GM12878 (cell line): ENCODE results near the gene ZNF385C. TPM values are rescaled to one million over a fixed set of nuclear protein-coding genes. Genes with fewer than 3 reads are reported as not detected.

Experiments used
- BHLHE40 ChIP-seq, 2 experiments: fragments of 450-650 bp in 1 of 2; IDR thresholded peaks; 2 replicates each; pipeline ENCODE4 v1.6.1; 2011 to 2017; ENCODE audit warnings: low read depth in 2 of 2, borderline replicate concordance in 1 of 2, improper control_type of control experiment in 1 of 2, low read length in 1 of 2, mild to moderate bottlenecking in 1 of 2
- BRCA1 ChIP-seq: IDR thresholded peaks from 2 replicates; pipeline ENCODE4 v1.6.1; 2011; ENCODE audit warnings: low read depth, low read length, improper control_type of control experiment
- CHD1 ChIP-seq: IDR thresholded peaks from 2 replicates; pipeline ENCODE4 v1.6.1; 2012; ENCODE audit warnings: low read depth, low read length, improper control_type of control experiment
- CTCF ChIP-seq, 3 experiments: IDR thresholded peaks in 2 of 3; conservative IDR thresholded peaks in 1 of 3; 2 replicates each; pipeline ENCODE4 v1.5.1; 2011; ENCODE audit warnings: low read depth in 3 of 3, low read length in 3 of 3, mild to moderate bottlenecking in 3 of 3, control low read depth in 2 of 3, moderate library complexity in 2 of 3, inconsistent platforms in 1 of 3, mixed read lengths in 1 of 3; ENCODE audit not compliant: control insufficient read depth in 2 of 3, insufficient read depth in 1 of 3; ENCODE audit errors: extremely low read depth in 1 of 3
- EP300 ChIP-seq, 2 experiments: fragments of 150-350 bp in 1 of 2; IDR thresholded peaks; 2 replicates each; pipeline ENCODE4 v1.6.1; 2011 to 2012; ENCODE audit warnings: low read depth in 2 of 2, low read length in 2 of 2, borderline replicate concordance in 1 of 2, improper control_type of control experiment in 1 of 2, inconsistent platforms in 1 of 2; ENCODE audit not compliant: control insufficient read depth in 1 of 2
- GATAD2B ChIP-seq: fragments of 450-650 bp; conservative IDR thresholded peaks from 2 replicates; pipeline ENCODE4 v1.6.1; 2017; ENCODE audit warnings: low read depth, mild to moderate bottlenecking, moderate library complexity
- HCFC1 ChIP-seq: fragments of 150-350 bp; IDR thresholded peaks from 2 replicates; pipeline ENCODE4 v1.6.1; 2014; ENCODE audit warnings: low read length
- HDAC6 ChIP-seq: fragments of 200-600 bp; sonication (generic); IDR thresholded peaks from one replicate; pipeline ENCODE4 v1.8.0; 2017; ENCODE audit warnings: antibody characterized with exemption; ENCODE audit not compliant: unreplicated experiment
- NFXL1 ChIP-seq: fragments of 450-650 bp; IDR thresholded peaks from 2 replicates; pipeline ENCODE4 v1.6.1; 2017; ENCODE audit warnings: antibody characterized with exemption, mild to moderate bottlenecking, borderline replicate concordance
- NFYA ChIP-seq: IDR thresholded peaks from 2 replicates; pipeline ENCODE4 v1.6.1; 2011; ENCODE audit warnings: low read depth, mild to moderate bottlenecking, low read length, improper control_type of control experiment, borderline replicate concordance
- NKRF ChIP-seq: fragments of 450-650 bp; conservative IDR thresholded peaks from 2 replicates; pipeline ENCODE4 v1.6.1; 2017; ENCODE audit warnings: mild to moderate bottlenecking, moderate library complexity
- PAX5 ChIP-seq: IDR thresholded peaks from 2 replicates; pipeline ENCODE4 v1.6.1; 2011; ENCODE audit warnings: low read depth, low read length, borderline replicate concordance
- PAX8 ChIP-seq: fragments of 450-650 bp; IDR thresholded peaks from 2 replicates; pipeline ENCODE4 v1.6.1; 2017; ENCODE audit warnings: mild to moderate bottlenecking, moderate library complexity
- RFX5 ChIP-seq: IDR thresholded peaks from 2 replicates; pipeline ENCODE4 v1.6.1; 2011; ENCODE audit warnings: low read depth, low read length, improper control_type of control experiment
- SMAD5 ChIP-seq: IDR thresholded peaks from 2 replicates; pipeline ENCODE4 v1.6.1; 2016; ENCODE audit warnings: antibody characterized with exemption, low read depth
- SMARCA5 ChIP-seq: fragments of 450-650 bp; IDR thresholded peaks from 2 replicates; pipeline ENCODE4 v1.6.1; 2017; ENCODE audit warnings: mild to moderate bottlenecking
- SMC3 ChIP-seq: IDR thresholded peaks from 2 replicates; pipeline ENCODE4 v1.6.1; 2011; ENCODE audit warnings: low read length, improper control_type of control experiment, borderline replicate concordance
- SP1 ChIP-seq: IDR thresholded peaks from one replicate; pipeline ENCODE4 v1.6.1; 2011; ENCODE audit warnings: low read depth, low read length
- TCF3 ChIP-seq: IDR thresholded peaks from 2 replicates; pipeline ENCODE4 v1.6.1; 2012; ENCODE audit warnings: low read depth, mild to moderate bottlenecking, low read length, borderline replicate concordance; ENCODE audit not compliant: insufficient read depth
- YY1 ChIP-seq: IDR thresholded peaks from 2 replicates; pipeline ENCODE4 v1.6.1; 2011; ENCODE audit warnings: low read depth, mild to moderate bottlenecking, low read length
- ZBED1 ChIP-seq: IDR thresholded peaks from 2 replicates; pipeline ENCODE4 v1.6.1; 2016; ENCODE audit warnings: borderline replicate concordance
- ZNF687 ChIP-seq: fragments of 450-650 bp; IDR thresholded peaks from 2 replicates; pipeline ENCODE4 v1.6.1; 2017; ENCODE audit warnings: mild to moderate bottlenecking, moderate library complexity
- polyA plus RNA-seq, 11 experiments: library from polyadenylated mRNA; depleted of rRNA in 4 of 11; unstranded in 6 of 11; stranded (reverse) in 5 of 11; fragments of >200 nt; fragmentation: Nextera tagmentation in 4 of 11; fragmentation: Illumina TruSeq in 1 of 11; extraction: Ambion mirVana in 4 of 11; extraction: Trizol in 1 of 11; gene quantifications; 1 replicate in 1 of 11; 2 replicates in 10 of 11; pipeline versions ENCODE4 v1.2.1 to v1.2.3, GENCODE V29; 2011 to 2016; ENCODE audit warnings: inconsistent platforms in 2 of 11, missing spikeins in 2 of 11, low read depth in 1 of 11
- total RNA-seq, 4 experiments: library from RNA; depleted of rRNA in 3 of 4; stranded (reverse); fragments of >200 nt in 3 of 4; fragmentation: Illumina TruSeq in 1 of 4; extraction: Trizol in 1 of 4; gene quantifications; 2 replicates each; pipeline versions ENCODE4 v1.2.1 to v1.2.3, GENCODE V29; 2013 to 2021

Gene ZNF385C
- total and polyA plus RNA-seq, 10 of the 15 experiments (the other 5 are each of a cell fraction or from before 2014, with no cell fraction given), result 0.06 to 0.20 (median 0.07) TPM; not detected in 5

GRCh38 chr17:42016941-42017865, 81.1 kb downstream of the ZNF385C start, which contains the start of gene DNAJC7 (continued):
- TF ChIP-seq EP300 (IDR thresholded peaks at IDR 0.05; ENCODE audit: borderline replicate concordance in 1 of 2, control insufficient read depth in 1 of 2, low read depth in 2 of 2, low read length in 2 of 2) (no peak), SP1 (peak; percentile 59), ZNF687 (no peak; the same call in 1 of the 2 replicates), BRCA1 (no peak), TCF3 (peak; percentile 46; the same call in 1 of the 2 replicates), SMAD5 (peak; percentile 72; the same call in 1 of the 2 replicates), RFX5 (no peak), GATAD2B (peak; percentile 54), NKRF (no peak; the same call in 1 of the 2 replicates), CTCF (IDR thresholded peaks at IDR 0.05 in 2 of 3, conservative IDR thresholded peaks at IDR 0.05 in 1 of 3; ENCODE audit: control insufficient read depth in 2 of 3, extremely low read depth in 1 of 3, insufficient read depth in 1 of 3, low read depth in 3 of 3, low read length in 3 of 3) (peak in 1 of 3 experiments; percentile 5; a peak in 1 of 6 replicates), SMC3 (no peak), PAX8 (no peak), ZBED1 (no peak), NFXL1 (no peak), HCFC1 (peak; percentile 70), SMARCA5 (peak; percentile 37; the same call in 1 of the 2 replicates), BHLHE40 (IDR thresholded peaks at IDR 0.05; ENCODE audit: borderline replicate concordance in 1 of 2, low read depth in 2 of 2, low read length in 1 of 2) (peak in 1 of 2 experiments; percentile 49; a peak in 2 of 4 replicates), NFYA (no peak), HDAC6 (peak; percentile 23), PAX5 (no peak), YY1 (peak; percentile 99), CHD1 (no peak)
